ENCODE measurements around the gene ECHS1.

- TF ChIP-seq CTCF (IDR thresholded peaks at IDR 0.05) (no peak), POLR2AphosphoS5 (IDR thresholded peaks at IDR 0.05) (no peak)
These were observed 38.5 kb downstream of the ECHS1 start for GRCh38 chr10:133334503-133335245.

Data from suprapubic skin (tissue), 3 donors.